OCI-LY7 (cell line): ENCODE measurements around the gene EHF.

ENCODE experiments used
- CTCF ChIP-seq: fragments of 200-600 bp; sonication (generic); conservative IDR thresholded peaks from 2 replicates; pipeline ENCODE4 v1.5.1; 2014; ENCODE audit warnings: mild to moderate bottlenecking, antibody characterized with exemption, low read length, moderate library complexity, mixed read lengths
- EZH2phosphoT487 ChIP-seq: fragments of 200-600 bp; sonication (generic); IDR thresholded peaks from 2 replicates; pipeline ENCODE4 v1.6.1; 2018; ENCODE audit warnings: low read depth, borderline replicate concordance, mild to moderate bottlenecking, mixed run types, antibody characterized with exemption, low read length, moderate library complexity, mixed read lengths

- TF ChIP-seq CTCF (no peak), EZH2phosphoT487 (no peak)
Observed at GRCh38 chr11:34587282-34587677, 33.6 kb upstream of the EHF start.
